K562 (cell line): ENCODE measurements around the gene CCDC61. TPM values are rescaled to one million over a fixed set of nuclear protein-coding genes. Genes with fewer than 3 reads are reported as not detected.

Experiments
- ATF7 ChIP-seq: fragments of 450-650 bp; IDR thresholded peaks from 2 replicates; pipeline ENCODE4 v1.7.1; 2014; ENCODE audit warnings: mild to moderate bottlenecking, moderate library complexity
- CTBP1 ChIP-seq: fragments of 450-650 bp; IDR thresholded peaks from 2 replicates; pipeline ENCODE4 v1.6.1; 2016; ENCODE audit warnings: borderline replicate concordance
- ERF ChIP-seq: fragments of 450-650 bp; formaldehyde crosslinking; IDR thresholded peaks from 2 replicates; pipeline ENCODE4 v1.4.0; 2020; ENCODE audit warnings: mild to moderate bottlenecking, mixed read lengths
- ETV6 ChIP-seq, 3 experiments: fragments of 150-350 bp in 1 of 3; sonication (generic) in 1 of 3; formaldehyde crosslinking in 1 of 3; IDR thresholded peaks; 2 replicates each; pipeline versions ENCODE4 v1.6.1 to v1.8.0; 2014 to 2022; ENCODE audit warnings: borderline replicate concordance in 2 of 3, low read depth in 2 of 3, antibody characterized with exemption in 1 of 3, low read length in 1 of 3, mild to moderate bottlenecking in 1 of 3, missing genetic modification reagents in 1 of 3
- FOXK2 ChIP-seq, 2 experiments: fragments of 450-650 bp; IDR thresholded peaks in 1 of 2; conservative IDR thresholded peaks in 1 of 2; 2 replicates each; pipeline ENCODE4 v1.6.1; 2016; ENCODE audit warnings: low read depth in 2 of 2, mild to moderate bottlenecking in 1 of 2
- FUS ChIP-seq: fragments of 200-400 bp; formaldehyde crosslinking; optimal IDR thresholded peaks from 2 replicates; pipeline ENCODE3; 2017; ENCODE audit warnings: low read depth, low read length
- GTF2E2 ChIP-seq: fragments of 200-800 bp; sonication (Bioruptor generic); IDR thresholded peaks from 2 replicates; pipeline ENCODE4 v1.6.1; 2016; ENCODE audit warnings: missing genetic modification characterization, missing compliant biosample characterization
- LARP7 ChIP-seq: fragments of 450-650 bp; IDR thresholded peaks from 2 replicates; pipeline ENCODE4 v1.6.1; 2016
- MEIS2 ChIP-seq: fragments of 450-650 bp; IDR thresholded peaks from 2 replicates; pipeline ENCODE4 v1.6.1; 2014; ENCODE audit warnings: mild to moderate bottlenecking; ENCODE audit not compliant: partially characterized antibody
- NFE2 ChIP-seq: IDR thresholded peaks from 2 replicates; pipeline ENCODE4 v1.6.1; 2014; ENCODE audit warnings: antibody characterized with exemption, low read depth
- NKRF ChIP-seq: fragments of 450-650 bp; IDR thresholded peaks from 2 replicates; pipeline ENCODE4 v1.6.1; 2016; ENCODE audit warnings: borderline replicate concordance
- POLR2AphosphoS5 ChIP-seq: IDR thresholded peaks from 2 replicates; pipeline ENCODE4 v1.6.1; 2011; ENCODE audit warnings: mild to moderate bottlenecking, low read depth, low read length, moderate library complexity; ENCODE audit not compliant: control insufficient read depth, insufficient read depth
- RBM25 ChIP-seq: fragments of 200-400 bp; formaldehyde crosslinking; IDR thresholded peaks from 2 replicates; pipeline ENCODE4 v1.6.1; 2018; ENCODE audit warnings: low read length, low read depth, moderate library complexity; ENCODE audit not compliant: severe bottlenecking
- SFPQ ChIP-seq: fragments of 200-400 bp; formaldehyde crosslinking; IDR thresholded peaks from 2 replicates; pipeline ENCODE4 v1.6.1; 2017; ENCODE audit warnings: mild to moderate bottlenecking, low read depth, low read length, moderate library complexity
- SIN3A ChIP-seq, 2 experiments: fragments of 150-350 bp in 1 of 2; IDR thresholded peaks; 2 replicates each; pipeline ENCODE4 v1.6.1; 2011 to 2016; ENCODE audit warnings: borderline replicate concordance in 2 of 2, low read depth in 2 of 2, low read length in 2 of 2, mild to moderate bottlenecking in 2 of 2, moderate library complexity in 2 of 2; ENCODE audit not compliant: control insufficient read depth in 1 of 2
- SMAD1 ChIP-seq: fragments of 150-350 bp; IDR thresholded peaks from 2 replicates; pipeline ENCODE4 v1.6.1; 2014; ENCODE audit warnings: low read length, low read depth; ENCODE audit not compliant: partially characterized antibody
- SMAD4 ChIP-seq: fragments of 250-450 bp; sonication (Bioruptor Pico); conservative IDR thresholded peaks from 2 replicates; pipeline ENCODE4 v1.8.0; 2021; ENCODE audit warnings: inconsistent platforms, mild to moderate bottlenecking, moderate library complexity
- SMARCE1 ChIP-seq: fragments of 450-650 bp; IDR thresholded peaks from 2 replicates; pipeline ENCODE4 v1.7.1; 2016; ENCODE audit warnings: mild to moderate bottlenecking
- TAF1 ChIP-seq: IDR thresholded peaks from 2 replicates; pipeline ENCODE4 v1.6.1; 2011; ENCODE audit warnings: mild to moderate bottlenecking, low read length, moderate library complexity; ENCODE audit not compliant: insufficient read depth, control insufficient read depth, severe bottlenecking; ENCODE audit errors: extremely low read depth
- TAF9B ChIP-seq: fragments of 450-650 bp; IDR thresholded peaks from 2 replicates; pipeline ENCODE4 v1.6.1; 2018; ENCODE audit warnings: mild to moderate bottlenecking; ENCODE audit not compliant: partially characterized antibody
- XRCC3 ChIP-seq: fragments of 450-650 bp; IDR thresholded peaks from 2 replicates; pipeline ENCODE4 v1.6.1; 2017; ENCODE audit warnings: mild to moderate bottlenecking, moderate library complexity
- ZNF551 ChIP-seq: fragments of 250-450 bp; sonication (Bioruptor Pico); IDR thresholded peaks from 2 replicates; pipeline ENCODE4 v1.5.0; 2021; ENCODE audit warnings: mild to moderate bottlenecking, moderate library complexity
- ZNF830 ChIP-seq: fragments of 250-450 bp; sonication (Bioruptor Pico); IDR thresholded peaks from 2 replicates; pipeline ENCODE4 v1.5.0; 2021; ENCODE audit warnings: mild to moderate bottlenecking
- ZSCAN29 ChIP-seq: fragments of 450-650 bp; IDR thresholded peaks from 2 replicates; pipeline ENCODE4 v1.6.1; 2017
- polyA plus RNA-seq, 8 experiments: library from polyadenylated mRNA; depleted of rRNA in 4 of 8; stranded (reverse) in 5 of 8; unstranded in 3 of 8; fragments of >200 nt; fragmentation: Nextera tagmentation in 2 of 8; fragmentation: Illumina TruSeq in 1 of 8; extraction: Ambion mirVana in 2 of 8; extraction: Trizol in 1 of 8; gene quantifications; 2 replicates each; pipeline versions ENCODE4 v1.2.1 to v1.2.3, GENCODE V29; 2011 to 2014; ENCODE audit warnings: inconsistent platforms in 1 of 8, missing spikeins in 1 of 8
- total RNA-seq, 7 experiments: library from RNA; depleted of rRNA in 6 of 7; stranded (reverse); fragments of >200 nt in 6 of 7; fragmentation: Illumina TruSeq in 2 of 7; extraction: Trizol in 2 of 7; gene quantifications; 2 replicates each; pipeline versions ENCODE4 v1.2.1 to v1.2.3, GENCODE V29; 2011 to 2021; ENCODE audit warnings: low replicate concordance in 1 of 7

The CCDC61 gene
- total and polyA plus RNA-seq, 9 of the 15 experiments (the other 6 are each of a cell fraction or from before 2014, with no cell fraction given): 0.07 to 27.0 (median 10.3) TPM

- TF ChIP-seq CTBP1 (0 out of 2 replicates have a peak, but pooled peaks have one; percentile 12), LARP7 (0 out of 2 replicates have a peak, but pooled peaks have one; percentile 66), ZNF830 (CRISPR knock-in tag) (no peak), XRCC3 (no peak), ETV6 (IDR thresholded peaks at IDR 0.05; ENCODE audit: borderline replicate concordance in 1 of 2, low read depth in 2 of 2, low read length in 1 of 2) (no peak), ETV6 (CRISPR knock-in tag; IDR thresholded peaks at IDR 0.05; ENCODE audit: borderline replicate concordance) (no peak), ZNF551 (CRISPR knock-in tag) (no peak), SFPQ (no peak), FOXK2 (conservative IDR thresholded peaks at IDR 0.05 in 1 of 2, IDR thresholded peaks at IDR 0.05 in 1 of 2; ENCODE audit: low read depth in 2 of 2) (peak; percentile 67 to 75), FUS (no peak), SIN3A (IDR thresholded peaks at IDR 0.05; ENCODE audit: borderline replicate concordance in 2 of 2, control insufficient read depth in 1 of 2, low read depth in 2 of 2, low read length in 2 of 2) (peak; percentile 66 to 83; a peak in 2 of 4 replicates), ERF (CRISPR knock-in tag) (0 out of 2 replicates have a peak, but pooled peaks have one; percentile 72), POLR2AphosphoS5 (peak; percentile 64), NKRF (peak; percentile 89), MEIS2 (peak; percentile 79), RBM25 (peak; percentile 95), SMARCE1 (peak; percentile 44), NFE2 (no peak), SMAD4 (no peak), TAF1 (peak; percentile 73), TAF9B (peak; percentile 65), SMAD1 (peak; percentile 56), GTF2E2 (tag) (no peak), ZSCAN29 (no peak), ATF7 (peak; percentile 89)
Measured at GRCh38 chr19:45994998-45995714, at the start of gene CCDC61 (continued).
